ENCODE measurements around the gene CACNA1H.
"Not testable (repeated sequence)": the region's sequence is repeated elsewhere in the genome, so short reads cannot be mapped to it uniquely, and the experiment has no call there.

CACNA1H gene

GRCh38 chr16:1228227-1228626 is 75.3 kb downstream of the CACNA1H start:
- DNase-seq: not testable (repeated sequence)

- not testable (repeated sequence) for DNase-seq
Observed at GRCh38 chr16:1229476-1229875, 76.6 kb downstream of the CACNA1H start.

GRCh38 chr16:1230084-1230470 is 77.2 kb downstream of the CACNA1H start, which contains the start of gene TPSB2:
Gene TPSB2, minus strand, starts transcription at chr16:1230184. Its CDS starts 233 bp downstream, at chr16:1229951.
- not testable (repeated sequence) for DNase-seq

GRCh38 chr16:1230471-1231212 is 77.7 kb downstream of the CACNA1H start:
- DNase-seq: not testable (repeated sequence)

- DNase-seq: not testable (repeated sequence)
Observed at GRCh38 chr16:1231301-1231700, 78.4 kb downstream of the CACNA1H start.

GRCh38 chr16:1232049-1232748 is 79.3 kb downstream of the CACNA1H start:
- DNase-seq: not testable (repeated sequence)

GRCh38 chr16:1236659-1237058 is 83.8 kb downstream of the CACNA1H start:
- not testable (repeated sequence) for DNase-seq

- DNase-seq: no peak
Observed at GRCh38 chr16:1237990-1238389, 85.1 kb downstream of the CACNA1H start.

- not testable (repeated sequence) for DNase-seq
Observed at GRCh38 chr16:1238909-1239308, 86.0 kb downstream of the CACNA1H start.

GRCh38 chr16:1239575-1239974 is 86.7 kb downstream of the CACNA1H start:
- DNase-seq: not testable (repeated sequence)

- not testable (repeated sequence) for DNase-seq
Observed at GRCh38 chr16:1240436-1240835, 87.5 kb downstream of the CACNA1H start, which contains the start of gene TPSAB1. Gene TPSAB1, plus strand, starts transcription at chr16:1240705. Its CDS starts 234 bp downstream, at chr16:1240939.

- not testable (repeated sequence) for DNase-seq
Observed at GRCh38 chr16:1241081-1241480, 88.2 kb downstream of the CACNA1H start.

- not testable (repeated sequence) for DNase-seq
Observed at GRCh38 chr16:1243363-1243762, 90.5 kb downstream of the CACNA1H start.

- not testable (repeated sequence) for DNase-seq
Observed at GRCh38 chr16:1243907-1244850, 91.3 kb downstream of the CACNA1H start.

GRCh38 chr16:1244881-1245280 is 92.0 kb downstream of the CACNA1H start:
- DNase-seq: no peak

- DNase-seq: no peak
Observed at GRCh38 chr16:1245452-1246020, 92.6 kb downstream of the CACNA1H start.

GRCh38 chr16:1247903-1248537 is 95.1 kb downstream of the CACNA1H start:
- not testable (repeated sequence) for DNase-seq

GRCh38 chr16:1249031-1249755 is 96.3 kb downstream of the CACNA1H start:
- not testable (repeated sequence) for DNase-seq

- DNase-seq: not testable (repeated sequence)
Observed at GRCh38 chr16:1253701-1254364, 100.9 kb downstream of the CACNA1H start.

GRCh38 chr16:1254821-1255220 is 101.9 kb downstream of the CACNA1H start:
- not testable (repeated sequence) for DNase-seq
